ENCODE measurements around the gene RPH3AL. TPM values are rescaled to one million over a fixed set of nuclear protein-coding genes. Genes with fewer than 3 reads are reported as not detected.

The RPH3AL gene
- total RNA-seq, 1 experiment from 2014 or later, result 3.0 TPM

GRCh38 chr17:279776-280175 is 72.8 kb downstream of the RPH3AL start:
- H3K4me1 Mint-ChIP-seq, result peaks cover 0 to 4% of the 10 kb centered on the region in 2 experiments; a peak in 2 of 4 replicates
- no peak overlapping the region for H3K9ac ChIP-seq (ENCODE audit: extremely low read depth, insufficient read length, low read length)
- no peak overlapping the region for H4K5ac ChIP-seq (ENCODE audit: insufficient read length, low read depth, low read length)
- no peak overlapping the region for H3K23ac ChIP-seq (ENCODE audit: insufficient read length, low read depth, low read length)
- H3K23me2 ChIP-seq (ENCODE audit: insufficient read length, low read depth, low read length, poor library complexity, severe bottlenecking), result no peaks in the 10 kb centered on the region
- H3K4me3 Mint-ChIP-seq, result no peak overlapping the region
- no peak overlapping the region for H2BK15ac ChIP-seq (ENCODE audit: low read depth, low read length)
- no peak overlapping the region for H4K91ac ChIP-seq (ENCODE audit: insufficient read length, low read depth, low read length)
- no peaks in the 10 kb centered on the region for H3K27me3 ChIP-seq (ENCODE audit: insufficient read depth, low read length)
- TF ChIP-seq CTCF (conservative IDR thresholded peaks at IDR 0.05), result no peak
- H2BK5ac ChIP-seq (ENCODE audit: insufficient read length, low read length), result no peak overlapping the region
- H3K56ac ChIP-seq (ENCODE audit: insufficient read length, low read depth, low read length), result no peak overlapping the region
- H3K9me3 ChIP-seq (ENCODE audit: control insufficient read depth, low read depth, low read length), result no peaks in the 10 kb centered on the region
- no peak overlapping the region for H4K8ac ChIP-seq (replicated peaks; ENCODE audit: insufficient read length, low read depth, low read length)
- no CpG with 5 or more reads among the region's 4 CpGs for WGBS (ENCODE audit: extremely low coverage, insufficient read length, low lambda C conversion rate)
- H2BK20ac ChIP-seq (ENCODE audit: low read depth, low read length, poor library complexity, severe bottlenecking), result no peak overlapping the region
- peaks cover 0 to 6% (median 0%) of the 10 kb centered on the region in 3 experiments; a peak in 2 of 7 replicates for H3K36me3 Mint-ChIP-seq (ENCODE audit: insufficient read depth in 1 of 3, low read depth in 3 of 3)
- no peak overlapping the region for H2BK12ac ChIP-seq (ENCODE audit: insufficient read length, low read depth, low read length)
- no peak overlapping the region for H3K27ac ChIP-seq (ENCODE audit: insufficient read length, low read depth, low read length)
- no peak overlapping the region for H3K4ac ChIP-seq (ENCODE audit: low read depth, low read length)
- H3K4me2 ChIP-seq (ENCODE audit: insufficient read depth, insufficient read length, low read length), result no peak overlapping the region
- H3K27me3 Mint-ChIP-seq (ENCODE audit: low read depth), result peaks cover 14% of the 10 kb centered on the region
- H3T11ph ChIP-seq (ENCODE audit: low read length), result no peak overlapping the region
- H2AFZ ChIP-seq (ENCODE audit: low read length), result no peak overlapping the region
- H3K27ac Mint-ChIP-seq, result no peak overlapping the region
- no peaks in the 10 kb centered on the region for H3K79me1 ChIP-seq (ENCODE audit: insufficient read depth, low read depth, low read length, poor library complexity, severe bottlenecking)
- H4K20me1 ChIP-seq (ENCODE audit: control insufficient read depth, insufficient read depth, insufficient read length), result no peaks in the 10 kb centered on the region
- no peak overlapping the region for H2BK120ac ChIP-seq (ENCODE audit: low read depth, low read length, poor library complexity, severe bottlenecking)
- H3K9me3 Mint-ChIP-seq, result peaks cover 4 to 14% of the 10 kb centered on the region in 2 experiments; a peak in 4 of 5 replicates
- H3K4me1 ChIP-seq (ENCODE audit: insufficient read depth, low read length), result no peaks in the 10 kb centered on the region
- H3K14ac ChIP-seq (ENCODE audit: insufficient read depth, low read length), result no peak overlapping the region
- DNase-seq, result no peak
- H3K79me2 ChIP-seq (ENCODE audit: insufficient read depth, low read length), result no peaks in the 10 kb centered on the region
- H2AK5ac ChIP-seq (ENCODE audit: insufficient read length, low read length), result no peak overlapping the region
- no peak overlapping the region for H3K18ac ChIP-seq (ENCODE audit: insufficient read length, low read depth, low read length)

All from H9 (cell line).